Heart right ventricle (tissue), 16 donors: ENCODE results near the gene EYS. TPM values are rescaled to one million over a fixed set of nuclear protein-coding genes. Genes with fewer than 3 reads are reported as not detected.

Source experiments
- ATAC-seq, 8 donors: fragments of 200-7000 bp; cut with Tn5 transposase; one replicate each; pipeline ENCODE4 v1.9.1; 2020; ENCODE audit warnings: mild to moderate bottlenecking in 8 of 8, moderate library complexity in 8 of 8, moderate number of reproducible peaks in 1 of 8
- DNase-seq, 2 donors: peaks; one replicate each; pipeline ENCODE4 v3.0.0-alpha.2; 2020
- H3K27ac ChIP-seq, 10 donors: fragments of 200-600 bp; sonication (generic) in 2 of 10; one replicate each; pipeline versions ENCODE4 v1.5.0 to v1.8.0; 2020 to 2022; ENCODE audit warnings: mild to moderate bottlenecking in 3 of 10
- H3K27me3 ChIP-seq, 7 donors: fragments of 200-600 bp; one replicate each; pipeline ENCODE4 v1.8.0; 2021 to 2022; ENCODE audit warnings: mild to moderate bottlenecking in 2 of 7
- H3K36me3 ChIP-seq, 9 donors: fragments of 200-600 bp; sonication (generic) in 1 of 9; one replicate each; pipeline versions ENCODE4 v1.5.0 to v1.8.0; 2020 to 2022; ENCODE audit warnings: mild to moderate bottlenecking in 2 of 9
- H3K4me1 ChIP-seq, 9 donors: fragments of 200-600 bp; sonication (generic) in 1 of 9; one replicate each; pipeline versions ENCODE4 v1.5.0 to v1.8.0; 2020 to 2022; ENCODE audit warnings: mild to moderate bottlenecking in 4 of 9
- H3K4me3 ChIP-seq, 10 donors: fragments of 200-600 bp; sonication (generic) in 2 of 10; one replicate each; pipeline versions ENCODE4 v1.5.0 to v1.8.0; 2020 to 2022; ENCODE audit warnings: mild to moderate bottlenecking in 7 of 10, moderate library complexity in 2 of 10
- H3K9me3 ChIP-seq, 11 donors: fragments of 200-600 bp in 10 of 11; sonication (generic) in 2 of 11; one replicate each; pipeline versions ENCODE4 v1.5.0 to v1.8.0; 2013 to 2022; ENCODE audit warnings: mild to moderate bottlenecking in 2 of 11, control low read depth in 1 of 11, moderate library complexity in 1 of 11
- CTCF ChIP-seq, 9 donors: fragments of 200-600 bp; sonication (generic) in 2 of 9; IDR thresholded peaks; one replicate each; pipeline versions ENCODE4 v1.5.0 to v1.8.0; 2021 to 2022; ENCODE audit warnings: antibody characterized with exemption in 9 of 9, mild to moderate bottlenecking in 5 of 9, moderate library complexity in 1 of 9
- WGBS, 2 donors: extraction: QIAGEN DNeasy Blood & Tissue Kit; methylation state at CpG; one replicate each; pipeline ENCODE4 v1.1.7; 2013; ENCODE audit warnings: inconsistent platforms in 1 of 2; 5-methylcytosine and 5-hydroxymethylcytosine counted together
- intact Hi-C, 10 donors: fragments of 100-400 bp; cut with DNase I; formaldehyde crosslinking; loops; one replicate each; pipeline versions ENCODE4 v1.11.1 to v1.14.2; 2022
- polyA plus RNA-seq, 2 donors: library from polyadenylated mRNA; stranded (reverse); fragments of 200-250 nt; gene quantifications; one replicate each; pipeline ENCODE4 v1.2.3, GENCODE V29; 2013
- total RNA-seq, 10 donors: library from RNA; stranded (reverse); fragmentation: NEBNext Ultra II Directional in 3 of 10; extraction: Animal tissue kit (Norgen Biotek cat#: 25700) in 3 of 10; gene quantifications; one replicate each; pipeline versions ENCODE4 v1.2.1 to v1.2.4, GENCODE V29; 2021 to 2023
- donor health status: Arrhythmogenic right ventricular cardiomyopathy.
- donor health status: ischemic (EF 13 %, LVEDD 7.1; RV severe dilation, severe dysfunction).
- donor health status: healthy with polysubstance abuse.
- donor health status: DM: no; HTN: yes; CAD: no.
- donor health status: DM: no; HTN: no; CAD: no.
- donor health status: ischemic (EF 25% LVEDD 6.9; RV normal size, moderate dysfunction).
- donor health status: ischemic (EF 25% LVEDD 5.7; RV mildly dilated, moderate dysfunction).
- donor health status: healthy.
- donor health status: DM: yes; HTN: yes; CAD: no.
- donor health status: Ischemic cardiomyopathy.
- donor health status: ischemic (EF 35%, LVEDD 5.7; RV mildly dilated, moderate dysfunction).
- donor health status: nonischemic (EF 11% LVEDD 7.7; RV severe dilation, severe dysfunction).
- donor health status: DM: yes; HTN: yes; CAD: no.
- donor health status: PGD.
- donor health status: ischemic (EF 29% LVEDD 5.4; RV normal size, mild dysfunction).
- donor health status: nonischemic (EF 23%, LVEDD 6.1; RV moderate dilation, normal function).

The EYS gene
- total and polyA plus RNA-seq, 12 donors = 0.02 to 0.40 (median 0.18) TPM; not detected in 8

- intact Hi-C loops = no loop called here
Observed at GRCh38 chr6:65229825-65230224, 477.2 kb downstream of the EYS start.

GRCh38 chr6:65221153-65221552, 485.9 kb downstream of the EYS start:
- intact Hi-C loops = no loop called here
- Histone ChIP-seq H3K4me1 (no peaks in the 10 kb centered on the region), H3K27me3 (no peaks in the 10 kb centered on the region), H3K4me3 (no peak overlapping the region), H3K27ac (no peak overlapping the region), H3K9me3 (peaks cover 0 to 24% (median 0%) of the 10 kb centered on the region in 11 donors), H3K36me3 (no peaks in the 10 kb centered on the region)
- ATAC-seq = no peak
- TF ChIP-seq CTCF (IDR thresholded peaks at IDR 0.05) = no peak
- WGBS, 2 donors = 98 to 100% methylated on average over 1 of the region's 1 CpG
- no peak for DNase-seq

More at GRCh38 chr6:65229825-65230224, 477.2 kb downstream of the EYS start:
- Histone ChIP-seq H3K4me1 (no peaks in the 10 kb centered on the region), H3K27ac (no peak overlapping the region), H3K4me3 (no peak overlapping the region), H3K36me3 (no peaks in the 10 kb centered on the region), H3K27me3 (no peaks in the 10 kb centered on the region), H3K9me3 (peaks cover 0 to 7% (median 0%) of the 10 kb centered on the region in 11 donors)
- WGBS, 2 donors = 21 to 32% methylated on average over 1 of the region's 1 CpG
- no peak for TF ChIP-seq CTCF (IDR thresholded peaks at IDR 0.05)
- ATAC-seq (no peak), DNase-seq (no peak)

- TF ChIP-seq CTCF (IDR thresholded peaks at IDR 0.05) = no peak
- intact Hi-C loops = no loop called here
- Histone ChIP-seq H3K27me3 (no peaks in the 10 kb centered on the region), H3K4me3 (no peak overlapping the region), H3K36me3 (no peaks in the 10 kb centered on the region), H3K9me3 (peaks cover 0 to 38% (median 5%) of the 10 kb centered on the region in 11 donors), H3K4me1 (no peaks in the 10 kb centered on the region), H3K27ac (no peak overlapping the region)
- 83% methylated on average over 2 of the region's 2 CpGs for WGBS, 2 donors
- DNase-seq (no peak), ATAC-seq (no peak)
Observed at GRCh38 chr6:65202738-65203137, 504.3 kb downstream of the EYS start.

- TF ChIP-seq CTCF (IDR thresholded peaks at IDR 0.05) = no peak
- intact Hi-C loops = no loop called here
- ATAC-seq = no peak
- Histone ChIP-seq H3K27me3 (no peaks in the 10 kb centered on the region), H3K9me3 (peaks cover 0 to 31% (median 2%) of the 10 kb centered on the region in 11 donors), H3K36me3 (no peaks in the 10 kb centered on the region), H3K27ac (no peak overlapping the region), H3K4me1 (no peaks in the 10 kb centered on the region), H3K4me3 (no peak overlapping the region)
- 85 to 90% methylated on average over 3 of the region's 3 CpGs for WGBS, 2 donors
- no peak for DNase-seq
Observed at GRCh38 chr6:65199683-65200082, 507.3 kb downstream of the EYS start.
